Esophagus squamous epithelium (tissue), 5 donors: ENCODE data around the gene TNP2. TPM values are rescaled to one million over a fixed set of nuclear protein-coding genes. Genes with fewer than 3 reads are reported as not detected.

Source experiments
- DNase-seq: peaks from one replicate; lab custom pipeline; 2025; lab: John Stamatoyannopoulos, UW
- H3K27ac ChIP-seq, 4 donors: fragments of 200-600 bp; sonication (generic); one replicate each; pipeline ENCODE4 v1.5.1; 2016 to 2019; ENCODE audit warnings: mild to moderate bottlenecking in 1 of 4
- H3K27me3 ChIP-seq, 4 donors: fragments of 200-600 bp; sonication (generic); 1 replicate in 3 of 4; 2 replicates in 1 of 4; pipeline versions ENCODE4 v1.5.1 to v1.6.0; 2017 to 2021; ENCODE audit warnings: antibody characterized with exemption in 1 of 4
- H3K36me3 ChIP-seq, 3 donors: fragments of 200-600 bp; sonication (generic); one replicate each; pipeline ENCODE4 v1.5.1; 2016 to 2019
- H3K4me1 ChIP-seq, 3 donors: fragments of 200-600 bp; sonication (generic); one replicate each; pipeline ENCODE4 v1.5.1; 2017 to 2019
- H3K4me3 ChIP-seq, 4 donors: fragments of 200-600 bp; sonication (generic); 1 replicate in 3 of 4; 2 replicates in 1 of 4; pipeline ENCODE4 v1.5.1; 2016 to 2019; ENCODE audit warnings: mild to moderate bottlenecking in 2 of 4, moderate library complexity in 1 of 4
- H3K9me3 ChIP-seq, 3 donors: fragments of 200-600 bp; sonication (generic); one replicate each; pipeline ENCODE4 v1.5.1; 2016 to 2019
- CTCF ChIP-seq, 6 experiments: fragments of 450-650 bp in 4 of 6; fragments of 200-600 bp in 2 of 6; sonication (generic) in 2 of 6; IDR thresholded peaks; one replicate each; pipeline ENCODE4 v1.5.1; 2016 to 2019; ENCODE audit warnings: antibody characterized with exemption in 6 of 6, mild to moderate bottlenecking in 4 of 6, moderate library complexity in 4 of 6
- POLR2A ChIP-seq, 4 donors: fragments of 450-650 bp; IDR thresholded peaks; one replicate each; pipeline ENCODE4 v1.6.1; 2017; ENCODE audit warnings: antibody characterized with exemption in 4 of 4, mild to moderate bottlenecking in 4 of 4, moderate library complexity in 3 of 4
- WGBS, 2 donors: methylation state at CpG; one replicate each; pipeline ENCODE4 v1.1.5; 2018; 5-methylcytosine and 5-hydroxymethylcytosine counted together
- intact Hi-C: fragments of 100-400 bp; cut with DNase I; formaldehyde crosslinking; loops from one replicate; pipeline ENCODE4 v1.15.0; 2022
- total RNA-seq, 4 donors: library from RNA; depleted of rRNA; stranded (reverse); fragments of >200 nt; gene quantifications; one replicate each; pipeline ENCODE4 v1.1.0, GENCODE V29; 2016
- donor health status: DM: yes; HTN: yes; CAD: no.

TNP2 gene
- total RNA-seq, 4 donors from 2014 or later: not detected

- peaks cover 0 to 33% (median 0%) of the 10 kb centered on the region in 4 donors for H3K27me3 ChIP-seq
- no peak for DNase-seq
- H3K36me3 ChIP-seq: no peaks in the 10 kb centered on the region
- H3K4me3 ChIP-seq: no peak overlapping the region
- intact Hi-C loops: no loop called here
- no peak overlapping the region for H3K27ac ChIP-seq
- H3K9me3 ChIP-seq: no peaks in the 10 kb centered on the region
- peaks cover 0 to 2% (median 0%) of the 10 kb centered on the region in 3 donors for H3K4me1 ChIP-seq
- TF ChIP-seq POLR2A (IDR thresholded peaks at IDR 0.05) (no peak), CTCF (IDR thresholded peaks at IDR 0.05) (no peak)
- WGBS, 2 donors: 83 to 84% methylated on average over 10 of the region's 10 CpGs
These were observed 29.2 kb downstream of the TNP2 start for GRCh38 chr16:11239644-11240632.

DNA sequence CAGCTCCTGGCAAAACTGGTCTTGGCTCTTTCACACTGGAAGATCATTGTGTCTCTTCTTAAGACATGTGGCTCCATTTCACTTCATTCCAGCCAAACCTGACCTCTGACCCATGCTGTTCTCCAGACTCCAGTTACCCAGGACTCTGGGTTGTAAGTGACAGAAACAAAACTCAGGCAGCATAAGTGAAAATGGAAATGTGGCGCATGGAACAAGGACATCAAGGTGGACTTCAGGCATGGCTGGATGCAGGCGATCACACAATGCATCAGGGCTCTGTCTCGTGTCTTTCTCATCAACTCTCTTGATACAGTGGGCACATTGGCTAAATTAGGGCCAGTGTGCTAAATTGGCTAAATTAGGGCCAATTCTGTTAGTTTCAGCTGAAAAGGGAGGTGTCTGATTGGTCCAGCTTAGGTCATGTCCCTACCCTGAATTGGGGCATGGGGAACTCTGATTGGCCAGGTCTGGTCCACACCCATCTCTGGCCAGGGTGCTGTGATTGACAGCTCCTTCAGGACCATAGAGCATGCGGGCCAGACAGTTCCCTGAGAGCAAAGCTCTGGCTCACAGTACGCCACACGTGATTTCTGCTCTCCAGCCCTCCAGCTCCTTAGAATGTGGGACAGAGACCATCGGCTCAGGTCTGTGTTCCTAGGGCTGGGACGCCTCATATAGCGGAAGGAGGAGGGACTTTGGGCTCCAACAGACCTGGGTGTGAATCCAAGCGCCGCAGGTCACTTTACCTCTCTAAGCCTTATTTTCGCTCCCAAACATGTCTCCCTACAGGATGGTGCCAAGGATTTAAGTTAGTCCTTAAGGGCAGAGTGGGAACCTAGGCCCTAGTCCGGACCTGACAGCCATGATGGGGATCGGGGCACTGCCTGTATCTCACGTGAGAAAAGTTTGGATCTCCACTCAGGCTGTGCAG, 30.6 kb downstream of the TNP2 start:
- Histone ChIP-seq H3K4me1 (peaks cover 0 to 2% (median 0%) of the 10 kb centered on the region in 3 donors), H3K27me3 (peaks cover 0 to 22% (median 0%) of the 10 kb centered on the region in 4 donors), H3K27ac (no peak overlapping the region), H3K4me3 (no peak overlapping the region), H3K36me3 (no peaks in the 10 kb centered on the region), H3K9me3 (no peaks in the 10 kb centered on the region)
- DNase-seq: no peak
- TF ChIP-seq POLR2A (IDR thresholded peaks at IDR 0.05) (no peak), CTCF (IDR thresholded peaks at IDR 0.05) (no peak)
- WGBS, 2 donors: 89 to 94% methylated on average over 12 to 14 of the region's 15 CpGs
- intact Hi-C loops: no loop called here

- Histone ChIP-seq H3K27me3 (peaks cover 0 to 24% (median 0%) of the 10 kb centered on the region in 4 donors), H3K27ac (no peak overlapping the region), H3K4me3 (no peak overlapping the region), H3K36me3 (no peaks in the 10 kb centered on the region), H3K4me1 (peaks cover 0 to 8% (median 2%) of the 10 kb centered on the region in 3 donors), H3K9me3 (no peaks in the 10 kb centered on the region)
- no peak for DNase-seq
- TF ChIP-seq CTCF (IDR thresholded peaks at IDR 0.05) (no peak), POLR2A (IDR thresholded peaks at IDR 0.05) (no peak)
- WGBS, 2 donors: 90 to 100% methylated on average over 4 of the region's 10 CpGs
- intact Hi-C loops: no loop called here
These were observed 32.5 kb downstream of the TNP2 start for GRCh38 chr16:11236461-11237254.

DNA sequence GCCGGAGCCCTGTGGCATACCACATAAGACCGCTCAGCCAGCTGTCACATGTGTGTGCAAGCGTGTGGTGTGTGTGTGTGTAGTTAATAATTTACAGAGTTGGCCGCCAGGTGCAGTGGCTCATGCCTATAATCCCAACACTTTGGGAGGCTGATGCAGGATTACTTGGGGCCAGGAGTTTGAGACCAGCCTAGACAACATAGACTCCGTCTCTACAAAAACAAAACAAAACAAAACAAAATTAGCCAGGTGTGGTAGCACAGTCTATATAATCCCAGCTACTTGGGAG, 33.5 kb downstream of the TNP2 start:
- H3K4me3 ChIP-seq: no peak overlapping the region
- no peak for DNase-seq
- intact Hi-C loops: no loop called here
- no peak overlapping the region for H3K27ac ChIP-seq
- H3K27me3 ChIP-seq: peaks cover 0 to 28% (median 0%) of the 10 kb centered on the region in 4 donors
- H3K36me3 ChIP-seq: no peaks in the 10 kb centered on the region
- H3K4me1 ChIP-seq: peaks cover 0 to 8% (median 1%) of the 10 kb centered on the region in 3 donors
- no peaks in the 10 kb centered on the region for H3K9me3 ChIP-seq
- 63 to 85% methylated on average over 4 to 5 of the region's 5 CpGs for WGBS, 2 donors
- TF ChIP-seq CTCF (IDR thresholded peaks at IDR 0.05): no peak
- TF ChIP-seq POLR2A (IDR thresholded peaks at IDR 0.05): no peak
